ENCODE measurements around the gene SFRP2. TPM values are rescaled to one million over a fixed set of nuclear protein-coding genes. Genes with fewer than 3 reads are reported as not detected.
A peak's percentile ranks its signal among the peaks of the same experiment; 100 is the strongest.

SFRP2 gene
- total and polyA plus RNA-seq, 2 of the 4 experiments (the other 2 are of a cell fraction): not detected

- Histone ChIP-seq H3K56ac (ENCODE audit: extremely low read depth, insufficient read depth, low read length) (no peak overlapping the region), H3K9ac (ENCODE audit: low read depth, low read length) (no peak overlapping the region), H2BK5ac (ENCODE audit: low read depth, low read length, poor library complexity, severe bottlenecking) (no peak overlapping the region), H3K9me1 (ENCODE audit: insufficient read depth, low read length) (no peaks in the 10 kb centered on the region), H4K91ac (ENCODE audit: insufficient read depth, low read depth, low read length) (no peak overlapping the region), H3K27ac (ENCODE audit: insufficient read depth, low read length) (no peak overlapping the region), H2AK9ac (replicated peaks; ENCODE audit: low read depth, low read length, poor library complexity) (no peak overlapping the region), H3K27me3 (ENCODE audit: control insufficient read depth, insufficient read depth, low read length) (peaks cover 33% of the 10 kb centered on the region), H4K20me1 (ENCODE audit: insufficient read depth, low read length) (no peaks in the 10 kb centered on the region), H3K4me2 (ENCODE audit: low read depth, low read length) (peak overlapping the region; percentile 16; the same call in 1 of the 2 replicates), H3K14ac (replicated peaks; ENCODE audit: low read depth, low read length) (no peak overlapping the region), H2AFZ (replicated peaks; ENCODE audit: low read length, poor library complexity) (peak overlapping the region; percentile 66), H2BK15ac (ENCODE audit: low read depth, low read length) (no peak overlapping the region), H2AK5ac (ENCODE audit: low read depth, low read length) (no peak overlapping the region), H3K4ac (ENCODE audit: low read depth, low read length) (no peak overlapping the region), H4K8ac (ENCODE audit: low read depth in 2 of 2, low read length in 2 of 2) (no peak overlapping the region), H3K18ac (ENCODE audit: low read depth, low read length) (no peak overlapping the region), H3K4me1 (ENCODE audit: control insufficient read depth, insufficient read depth, low read length) (no peaks in the 10 kb centered on the region), H2BK20ac (ENCODE audit: low read depth, low read length) (no peak overlapping the region), H2BK120ac (ENCODE audit: low read depth, low read length) (no peak overlapping the region), H4K5ac (ENCODE audit: low read depth, low read length) (no peak overlapping the region), H3K79me1 (ENCODE audit: low read depth in 1 of 2, low read length in 2 of 2) (no peaks in the 10 kb centered on the region), H3K23ac (ENCODE audit: low read depth, low read length) (no peak overlapping the region), H3K4me3 (ENCODE audit: insufficient read depth, low read depth, low read length) (no peak overlapping the region), H3K9me3 (ENCODE audit: control insufficient read depth, insufficient read depth, low read length) (no peaks in the 10 kb centered on the region), H3K36me3 (ENCODE audit: control insufficient read depth, insufficient read depth, low read length) (no peaks in the 10 kb centered on the region)
- BruUV-seq (replicated peaks): no TSS peak
- ChIA-PET POLR2A (ENCODE audit: unreplicated experiment) (no interaction called here), CTCF (no interaction called here)
- WGBS, 2 experiments (ENCODE audit: extremely low coverage in 2 of 2, insufficient read length in 1 of 2): 37% methylated on average over 3 of the region's 15 CpGs; no CpG with 5 or more reads in 1 of the 2 experiments
- in situ Hi-C loops (cut with MboI; ENCODE audit: low sequenced_read_pairs) (no loop called here), intact Hi-C loops (cut with micrococcal nuclease) (no loop called here), dilution Hi-C loops (cut with HindIII; ENCODE audit: low sequenced_read_pairs, unreplicated experiment) (no loop called here)
- no peak for ATAC-seq (ENCODE audit: low read depth)
- DNase-seq: no peak
- TF ChIP-seq MXI1 (IDR thresholded peaks at IDR 0.05; ENCODE audit: borderline replicate concordance, low read depth, low read length) (no peak), BHLHE40 (IDR thresholded peaks at IDR 0.05; ENCODE audit: low read depth, low read length) (no peak), CTCF (conservative IDR thresholded peaks at IDR 0.05; ENCODE audit: low read depth, low read length) (no peak), ELK1 (IDR thresholded peaks at IDR 0.05; ENCODE audit: borderline replicate concordance, low read depth, low read length) (no peak), RCOR1 (IDR thresholded peaks at IDR 0.05; ENCODE audit: insufficient replicate concordance, low read length) (no peak), NFE2L2 (IDR thresholded peaks at IDR 0.05; ENCODE audit: low read depth, low read length) (no peak)
Measured at GRCh38 chr4:153758688-153759406, 30.0 kb downstream of the SFRP2 start.
